GM19328 (cell line): ENCODE data around the gene NCK2.

Experiments used
- ATAC-seq: cut with Tn5 transposase; IDR thresholded peaks from one replicate; pipeline ENCODE4 v1.9.1; 2021; ENCODE audit warnings: mild to moderate bottlenecking, moderate library complexity; ENCODE audit not compliant: unreplicated experiment

NCK2 gene

GRCh38 chr2:105744909-105745853, at the start of gene NCK2:
Gene NCK2 (plus strand): TSS chr2:105744912. CDS start chr2:105855064, 110,152 bp downstream.
- peak; percentile 19 for ATAC-seq

GRCh38 chr2:105697781-105698449, 46.8 kb upstream of the NCK2 start:
- no peak for ATAC-seq

GRCh38 chr2:105698820-105699219, 45.9 kb upstream of the NCK2 start:
- ATAC-seq, result no peak

- ATAC-seq, result no peak
Measured at GRCh38 chr2:105701042-105701441, 43.7 kb upstream of the NCK2 start.

- ATAC-seq, result no peak
Measured at GRCh38 chr2:105708697-105709096, 36.0 kb upstream of the NCK2 start.

- no peak for ATAC-seq
Measured at GRCh38 chr2:105711394-105711793, 33.3 kb upstream of the NCK2 start.

- no peak for ATAC-seq
Measured at GRCh38 chr2:105712166-105712915, 32.4 kb upstream of the NCK2 start.

GRCh38 chr2:105712981-105713596, 31.6 kb upstream of the NCK2 start:
- no peak for ATAC-seq

GRCh38 chr2:105714141-105714540, 30.6 kb upstream of the NCK2 start:
- no peak for ATAC-seq

GRCh38 chr2:105718846-105719481, 25.7 kb upstream of the NCK2 start:
- ATAC-seq, result no peak

- no peak for ATAC-seq
Measured at GRCh38 chr2:105721991-105722511, 22.7 kb upstream of the NCK2 start.

GRCh38 chr2:105722726-105723297, 21.9 kb upstream of the NCK2 start:
- ATAC-seq, result no peak

GRCh38 chr2:105723431-105723830, 21.3 kb upstream of the NCK2 start:
- no peak for ATAC-seq

- peak; percentile 11 for ATAC-seq
Measured at GRCh38 chr2:105725388-105725787, 19.3 kb upstream of the NCK2 start.

- no peak for ATAC-seq
Measured at GRCh38 chr2:105730170-105730569, 14.5 kb upstream of the NCK2 start.

- ATAC-seq, result no peak
Measured at GRCh38 chr2:105731511-105731910, 13.2 kb upstream of the NCK2 start.

- ATAC-seq, result no peak
Measured at GRCh38 chr2:105732101-105732500, 12.6 kb upstream of the NCK2 start.

GRCh38 chr2:105732955-105733607, 11.6 kb upstream of the NCK2 start:
- ATAC-seq, result no peak

- ATAC-seq, result no peak
Measured at GRCh38 chr2:105733875-105734274, 10.8 kb upstream of the NCK2 start.
